H9 (cell line): ENCODE data around the gene ZNF775. TPM values are rescaled to one million over a fixed set of nuclear protein-coding genes. Genes with fewer than 3 reads are reported as not detected.

Experiments
- DNase-seq: peaks from one replicate; pipeline ENCODE4 v3.0.0-alpha.2; 2017
- H2AFZ ChIP-seq: one replicate; pipeline ENCODE4 v1.6.1; 2013; ENCODE audit warnings: mild to moderate bottlenecking, low read length, control low read depth, moderate library complexity
- H2AK5ac ChIP-seq: 2 replicates; pipeline ENCODE4 v1.6.1; 2013; ENCODE audit warnings: low read length, control low read depth, mixed read lengths; ENCODE audit not compliant: insufficient read length
- H2BK120ac ChIP-seq: one replicate; pipeline ENCODE4 v1.6.1; 2013; ENCODE audit warnings: low read depth, mild to moderate bottlenecking, low read length, control low read depth, inconsistent platforms; ENCODE audit not compliant: poor library complexity, severe bottlenecking
- H2BK12ac ChIP-seq: 2 replicates; pipeline ENCODE4 v1.6.1; 2013; ENCODE audit warnings: low read length, control low read depth, mixed read lengths, low read depth; ENCODE audit not compliant: insufficient read length
- H2BK15ac ChIP-seq: 2 replicates; pipeline ENCODE4 v1.6.1; 2013; ENCODE audit warnings: low read depth, low read length, control low read depth
- H2BK20ac ChIP-seq: one replicate; pipeline ENCODE4 v1.6.1; 2013; ENCODE audit warnings: low read depth, mild to moderate bottlenecking, low read length, control low read depth, inconsistent platforms; ENCODE audit not compliant: poor library complexity, severe bottlenecking
- H2BK5ac ChIP-seq: 2 replicates; pipeline ENCODE4 v1.6.1; 2013; ENCODE audit warnings: low read length, control low read depth, mixed read lengths; ENCODE audit not compliant: insufficient read length
- H3K14ac ChIP-seq: 2 replicates; pipeline ENCODE4 v1.6.1; 2013; ENCODE audit warnings: low read length, control low read depth; ENCODE audit not compliant: insufficient read depth
- H3K18ac ChIP-seq: 2 replicates; pipeline ENCODE4 v1.6.1; 2013; ENCODE audit warnings: low read depth, mild to moderate bottlenecking, mixed read lengths, low read length, control low read depth; ENCODE audit not compliant: insufficient read length
- H3K23ac ChIP-seq: 2 replicates; pipeline ENCODE4 v1.6.1; 2013; ENCODE audit warnings: low read length, control low read depth, mixed read lengths, low read depth; ENCODE audit not compliant: insufficient read length
- H3K23me2 ChIP-seq: 2 replicates; pipeline ENCODE4 v1.6.1; 2013; ENCODE audit warnings: low read depth, mild to moderate bottlenecking, mixed read lengths, low read length, control low read depth; ENCODE audit not compliant: insufficient read length, poor library complexity, severe bottlenecking
- H3K27ac ChIP-seq: 2 replicates; pipeline ENCODE4 v1.5.1; 2013; ENCODE audit warnings: low read length, control low read depth, mixed read lengths, low read depth; ENCODE audit not compliant: insufficient read length
- H3K27me3 ChIP-seq: 2 replicates; pipeline ENCODE4 v1.6.1; 2013; ENCODE audit warnings: low read length, control low read depth, inconsistent platforms; ENCODE audit not compliant: insufficient read depth
- H3K4ac ChIP-seq: 2 replicates; pipeline ENCODE4 v1.6.1; 2013; ENCODE audit warnings: low read depth, mild to moderate bottlenecking, control low read depth, inconsistent platforms, low read length, moderate library complexity
- H3K4me1 ChIP-seq: 2 replicates; pipeline ENCODE4 v1.6.1; 2013; ENCODE audit warnings: low read length, control low read depth, inconsistent platforms; ENCODE audit not compliant: insufficient read depth
- H3K4me2 ChIP-seq: 2 replicates; pipeline ENCODE4 v1.6.1; 2013; ENCODE audit warnings: low read length, control low read depth, mixed read lengths; ENCODE audit not compliant: insufficient read length, insufficient read depth
- H3K56ac ChIP-seq: 2 replicates; pipeline ENCODE4 v1.6.1; 2013; ENCODE audit warnings: low read depth, mild to moderate bottlenecking, mixed read lengths, low read length, control low read depth; ENCODE audit not compliant: insufficient read length
- H3K79me1 ChIP-seq: 2 replicates; pipeline ENCODE4 v1.6.1; 2013; ENCODE audit warnings: low read depth, mild to moderate bottlenecking, moderate library complexity, low read length, control low read depth, inconsistent platforms; ENCODE audit not compliant: insufficient read depth, poor library complexity, severe bottlenecking
- H3K79me2 ChIP-seq: 2 replicates; pipeline ENCODE4 v1.6.1; 2013; ENCODE audit warnings: low read length, control low read depth, inconsistent platforms; ENCODE audit not compliant: insufficient read depth
- H3K9ac ChIP-seq: 2 replicates; pipeline ENCODE4 v1.6.1; 2013; ENCODE audit warnings: low read length, control low read depth, mixed read lengths; ENCODE audit not compliant: insufficient read length; ENCODE audit errors: extremely low read depth
- H3K9me3 ChIP-seq: one replicate; pipeline ENCODE4 v1.6.1; 2013; ENCODE audit warnings: low read depth, low read length, inconsistent platforms; ENCODE audit not compliant: control insufficient read depth
- H3T11ph ChIP-seq: one replicate; pipeline ENCODE4 v1.6.1; 2013; ENCODE audit warnings: mild to moderate bottlenecking, low read length, control low read depth, inconsistent platforms
- H4K20me1 ChIP-seq: one replicate; pipeline ENCODE4 v1.6.1; 2013; ENCODE audit not compliant: control insufficient read depth, insufficient read length, insufficient read depth
- H4K5ac ChIP-seq: 2 replicates; pipeline ENCODE4 v1.6.1; 2013; ENCODE audit warnings: low read depth, mild to moderate bottlenecking, mixed read lengths, low read length, control low read depth; ENCODE audit not compliant: insufficient read length
- H4K8ac ChIP-seq: replicated peaks from 2 replicates; pipeline ENCODE4 v1.6.1; 2013; ENCODE audit warnings: low read length, control low read depth, mixed read lengths, low read depth; ENCODE audit not compliant: insufficient read length
- H4K91ac ChIP-seq: 2 replicates; pipeline ENCODE4 v1.6.1; 2013; ENCODE audit warnings: low read depth, mild to moderate bottlenecking, moderate library complexity, mixed read lengths, low read length, control low read depth; ENCODE audit not compliant: insufficient read length
- H3K27ac Mint-ChIP-seq, 3 experiments: 2 replicates in 2 of 3; 3 replicates in 1 of 3; pipeline ENCODE4 v1.8.0; 2020 to 2021; ENCODE audit warnings: mixed read lengths in 3 of 3, mild to moderate bottlenecking in 1 of 3, moderate library complexity in 1 of 3
- H3K27me3 Mint-ChIP-seq: 2 replicates; pipeline ENCODE4 v1.8.0; 2021; ENCODE audit warnings: low read depth, mild to moderate bottlenecking, moderate library complexity, mixed read lengths
- H3K36me3 Mint-ChIP-seq, 3 experiments: 2 replicates in 2 of 3; 3 replicates in 1 of 3; pipeline ENCODE4 v1.8.0; 2020 to 2021; ENCODE audit warnings: low read depth in 3 of 3, mixed read lengths in 3 of 3; ENCODE audit not compliant: insufficient read depth in 1 of 3
- H3K4me1 Mint-ChIP-seq, 2 experiments: 2 replicates each; pipeline ENCODE4 v1.8.0; 2020; ENCODE audit warnings: mixed read lengths in 2 of 2
- H3K4me3 Mint-ChIP-seq, 2 experiments: 2 replicates in 1 of 2; 3 replicates in 1 of 2; pipeline ENCODE4 v1.8.0; 2020 to 2021; ENCODE audit warnings: mild to moderate bottlenecking in 2 of 2, mixed read lengths in 2 of 2, moderate library complexity in 1 of 2
- H3K9me3 Mint-ChIP-seq, 2 experiments: 2 replicates in 1 of 2; 3 replicates in 1 of 2; pipeline ENCODE4 v1.8.0; 2020; ENCODE audit warnings: mild to moderate bottlenecking in 2 of 2, mixed read lengths in 2 of 2, moderate library complexity in 1 of 2
- CTCF ChIP-seq: fragments of 200-600 bp; sonication (generic); conservative IDR thresholded peaks from 3 replicates; pipeline ENCODE4 v1.8.0; 2021; ENCODE audit warnings: antibody characterized with exemption, mild to moderate bottlenecking
- WGBS: extraction: QIAGEN DNeasy Blood & Tissue Kit; methylation state at CpG from one replicate; pipeline ENCODE4 v1.1.7; 2013; ENCODE audit warnings: missing lambda C conversion rate, low lambda C conversion rate, mixed read lengths; ENCODE audit not compliant: insufficient read length; ENCODE audit errors: extremely low coverage; 5-methylcytosine and 5-hydroxymethylcytosine counted together
- total RNA-seq: library from RNA; stranded (reverse); gene quantifications from 2 replicates; pipeline ENCODE4 v1.2.1, GENCODE V29; 2021

The ZNF775 gene
- total RNA-seq, 1 experiment from 2014 or later, result 10.5 TPM

GRCh38 chr7:150435390-150436073 lies 56.4 kb downstream of the ZNF775 start:
- Histone ChIP-seq H3K27ac (no peak overlapping the region), H3K14ac (no peak overlapping the region), H4K5ac (no peak overlapping the region), H2AFZ (no peak overlapping the region), H3K27me3 (no peaks in the 10 kb centered on the region), H3K18ac (no peak overlapping the region), H3K9ac (no peak overlapping the region), H3T11ph (no peak overlapping the region), H3K23ac (no peak overlapping the region), H3K79me2 (no peaks in the 10 kb centered on the region), H2BK12ac (no peak overlapping the region), H3K56ac (no peak overlapping the region), H4K91ac (no peak overlapping the region), H3K4me1 (no peaks in the 10 kb centered on the region), H2BK120ac (no peak overlapping the region), H3K79me1 (no peaks in the 10 kb centered on the region), H2AK5ac (no peak overlapping the region), H3K4ac (no peak overlapping the region), H2BK20ac (no peak overlapping the region), H2BK15ac (no peak overlapping the region), H4K8ac (no peak overlapping the region), H3K9me3 (no peaks in the 10 kb centered on the region), H4K20me1 (no peaks in the 10 kb centered on the region), H3K23me2 (no peaks in the 10 kb centered on the region), H2BK5ac (no peak overlapping the region), H3K4me2 (no peak overlapping the region)
- Mint-ChIP-seq H3K4me1 (no peaks in the 10 kb centered on the region), H3K27me3 (peaks cover 69% of the 10 kb centered on the region), H3K27ac (no peak overlapping the region), H3K4me3 (no peak overlapping the region), H3K36me3 (no peaks in the 10 kb centered on the region; a peak in 1 of 7 replicates), H3K9me3 (no peaks in the 10 kb centered on the region)
- no peak for DNase-seq
- no peak for TF ChIP-seq CTCF
- WGBS, result no CpG with 5 or more reads among the region's 8 CpGs
